OCI-LY7 (cell line): ENCODE results near the gene ZNF699. TPM values are rescaled to one million over a fixed set of nuclear protein-coding genes. Genes with fewer than 3 reads are reported as not detected.
A peak's percentile ranks its signal among the peaks of the same experiment; 100 is the strongest.

Source experiments
- BruUV-seq: library from RNA; stranded (reverse); fragments of 400-500 nt; replicated peaks from 2 replicates; lab custom pipeline; 2021; lab: Mats Ljungman, UMichigan
- CTCF ChIA-PET: fragments of 300-600 bp; sonication (Branson Sonifier 250); formaldehyde crosslinking; loops from one replicate; lab custom pipeline; 2022; ENCODE audit warnings: antibody characterized with exemption; ENCODE audit not compliant: unreplicated experiment; lab: Charles Lee
- POLR2A ChIA-PET: fragments of 300-600 bp; sonication (Branson Sonifier 250); formaldehyde crosslinking; loops from one replicate; lab custom pipeline; 2022; ENCODE audit warnings: antibody characterized with exemption; lab: Charles Lee
- DNase-seq: peaks from one replicate; pipeline ENCODE4 v3.0.0-alpha.2; 2015; ENCODE audit warnings: low spot score
- H2AFZ ChIP-seq: fragments of 200-600 bp; sonication (generic), shearing (Covaris generic); 2 replicates; pipeline ENCODE4 v1.6.1; 2014; ENCODE audit warnings: mild to moderate bottlenecking, antibody characterized with exemption, low read length, moderate library complexity
- H3K27ac ChIP-seq: fragments of 200-600 bp; sonication (generic); 2 replicates; pipeline ENCODE4 v1.5.1; 2014; ENCODE audit warnings: mixed run types, low read depth, mild to moderate bottlenecking, moderate library complexity, low read length, inconsistent platforms; ENCODE audit not compliant: poor library complexity, severe bottlenecking
- H3K36me3 ChIP-seq: fragments of 200-600 bp; sonication (generic); 2 replicates; pipeline ENCODE4 v1.6.1; 2014; ENCODE audit warnings: mild to moderate bottlenecking, antibody characterized with exemption, low read length, moderate library complexity, mixed read lengths; ENCODE audit not compliant: insufficient read depth
- H3K4me1 ChIP-seq: fragments of 200-600 bp; sonication (generic); 2 replicates; pipeline ENCODE4 v1.5.1; 2014; ENCODE audit warnings: mild to moderate bottlenecking, low read length; ENCODE audit not compliant: insufficient read depth, poor library complexity, severe bottlenecking
- H3K4me2 ChIP-seq: fragments of 200-600 bp; sonication (generic); 2 replicates; pipeline ENCODE4 v1.6.1; 2014; ENCODE audit warnings: mild to moderate bottlenecking, low read length
- H3K4me3 ChIP-seq: fragments of 200-600 bp; sonication (generic); 2 replicates; pipeline ENCODE4 v1.5.1; 2014; ENCODE audit warnings: mild to moderate bottlenecking, low read depth, low read length; ENCODE audit not compliant: poor library complexity, severe bottlenecking
- H3K79me2 ChIP-seq: fragments of 200-600 bp; sonication (generic); 2 replicates; pipeline ENCODE4 v1.6.1; 2016; ENCODE audit warnings: low read depth, mild to moderate bottlenecking, low read length, moderate library complexity, mixed read lengths; ENCODE audit not compliant: insufficient read depth
- H3K9me2 ChIP-seq: fragments of 200-600 bp; sonication (generic); 2 replicates; pipeline ENCODE4 v1.6.1; 2016; ENCODE audit warnings: mild to moderate bottlenecking, low read length, mixed read lengths; ENCODE audit not compliant: insufficient read depth
- H3K9me3 ChIP-seq: fragments of 200-600 bp; sonication (generic); 2 replicates; pipeline ENCODE4 v1.6.1; 2014; ENCODE audit warnings: mild to moderate bottlenecking, mixed run types, low read length, mixed read lengths
- H4K20me1 ChIP-seq: fragments of 200-600 bp; sonication (generic); 2 replicates; pipeline ENCODE4 v1.6.1; 2014; ENCODE audit warnings: mild to moderate bottlenecking, antibody characterized with exemption, low read length, moderate library complexity, mixed read lengths; ENCODE audit not compliant: insufficient read depth
- CTCF ChIP-seq: fragments of 200-600 bp; sonication (generic); conservative IDR thresholded peaks from 2 replicates; pipeline ENCODE4 v1.5.1; 2014; ENCODE audit warnings: mild to moderate bottlenecking, antibody characterized with exemption, low read length, moderate library complexity, mixed read lengths
- EZH2phosphoT487 ChIP-seq: fragments of 200-600 bp; sonication (generic); IDR thresholded peaks from 2 replicates; pipeline ENCODE4 v1.6.1; 2018; ENCODE audit warnings: low read depth, borderline replicate concordance, mild to moderate bottlenecking, mixed run types, antibody characterized with exemption, low read length, moderate library complexity, mixed read lengths
- intact Hi-C: fragments of 100-400 bp; cut with micrococcal nuclease; formaldehyde crosslinking; loops from one replicate; pipeline ENCODE4 v1.10.0; 2022; ENCODE audit not compliant: unreplicated experiment
- total RNA-seq, 2 experiments: library from RNA; depleted of rRNA in 1 of 2; stranded (reverse); fragments of >200 nt in 1 of 2; shearing (Covaris generic) in 1 of 2; gene quantifications; 2 replicates each; pipeline ENCODE4 v1.2.3, GENCODE V29; 2014 to 2022

Gene ZNF699
- total RNA-seq, 2 experiments from 2014 or later: 7.8 to 8.2 TPM

GRCh38 chr19:9329999-9330398, 20.4 kb upstream of the ZNF699 start:
- Histone ChIP-seq H3K36me3 (peaks cover 67% of the 10 kb centered on the region), H3K4me3 (no peak overlapping the region), H2AFZ (no peak overlapping the region), H4K20me1 (no peaks in the 10 kb centered on the region), H3K79me2 (peaks cover 8% of the 10 kb centered on the region; the same call in 1 of the 2 replicates), H3K4me2 (no peak overlapping the region), H3K9me2 (no peaks in the 10 kb centered on the region), H3K4me1 (peaks cover 1% of the 10 kb centered on the region), H3K9me3 (peaks cover 72% of the 10 kb centered on the region), H3K27ac (no peak overlapping the region)
- BruUV-seq: no TSS peak
- intact Hi-C loops: no loop called here
- ChIA-PET POLR2A (no interaction called here), CTCF (no interaction called here)
- TF ChIP-seq CTCF: no peak
- no peak for TF ChIP-seq EZH2phosphoT487
- no peak for DNase-seq

- ChIA-PET POLR2A (interaction anchor here (1.2 kb wide), 1 partner anchor 14 kb away, joined by 4 read pairs; no protein-coding TSS in a partner anchor), CTCF (no interaction called here)
- peaks cover 13% of the 10 kb centered on the region; the same call in 1 of the 2 replicates for H3K79me2 ChIP-seq
- H3K27ac ChIP-seq: peak overlapping the region; percentile 95
- peaks cover 18% of the 10 kb centered on the region for H3K4me1 ChIP-seq
- peak overlapping the region; percentile 89 for H3K4me2 ChIP-seq
- H3K4me3 ChIP-seq: peak overlapping the region; percentile 77
- H3K36me3 ChIP-seq: peaks cover 23% of the 10 kb centered on the region
- no peaks in the 10 kb centered on the region for H4K20me1 ChIP-seq
- peaks cover 42% of the 10 kb centered on the region for H3K9me3 ChIP-seq
- no peaks in the 10 kb centered on the region for H3K9me2 ChIP-seq
- TF ChIP-seq EZH2phosphoT487: no peak
- TF ChIP-seq CTCF: no peak
- peak; percentile 11 for DNase-seq
- peak overlapping the region; percentile 98 for H2AFZ ChIP-seq
- intact Hi-C loops: loop anchor here (5.0 kb wide), 1 partner anchor 108 kb away; no protein-coding TSS in a partner anchor
- BruUV-seq: no TSS peak
Measured at GRCh38 chr19:9324584-9324962, 14.9 kb upstream of the ZNF699 start.

GRCh38 chr19:9323919-9324583, 14.4 kb upstream of the ZNF699 start, which contains the start of gene ZNF559:
Gene ZNF559, plus strand, starts transcription at chr19:9324179. Its CDS starts 14,371 bp downstream, at chr19:9338550.
- Histone ChIP-seq H2AFZ (peak within 1 kb of the TSS; percentile 98), H3K4me3 (peak within 1 kb of the TSS; percentile 77), H3K79me2 (peaks cover 12% of the 10 kb centered on the region; the same call in 1 of the 2 replicates), H3K36me3 (peaks cover 23% of the 10 kb centered on the region), H3K9me2 (no peaks in the 10 kb centered on the region), H4K20me1 (no peaks in the 10 kb centered on the region), H3K27ac (peak within 1 kb of the TSS; percentile 95), H3K9me3 (peaks cover 38% of the 10 kb centered on the region), H3K4me1 (peaks cover 18% of the 10 kb centered on the region), H3K4me2 (peak within 1 kb of the TSS; percentile 89)
- peak; percentile 97 for DNase-seq
- TF ChIP-seq CTCF (peak; percentile 68), EZH2phosphoT487 (no peak)
- intact Hi-C loops: loop anchor here (1.0 to 5.0 kb wide), 2 partner anchors 15 to 108 kb away; partner anchors contain the start of gene ZNF699
- CTCF ChIA-PET: no interaction called here
- POLR2A ChIA-PET: interaction anchor here (0.6 kb wide), 1 partner anchor 851 kb away, joined by 3 read pairs; no protein-coding TSS in a partner anchor
- no TSS peak for BruUV-seq
